ELR (cell line): ENCODE measurements around the gene ABCB6.
A peak's percentile ranks its signal among the peaks of the same experiment; 100 is the strongest.
"Not testable (repeated sequence)": the region's sequence is repeated elsewhere in the genome, so short reads cannot be mapped to it uniquely, and the experiment has no call there.

Experiments
- DNase-seq: peaks from one replicate; pipeline ENCODE4 v3.0.0-alpha.2; 2015; ENCODE audit warnings: low read depth

Gene ABCB6

DNA sequence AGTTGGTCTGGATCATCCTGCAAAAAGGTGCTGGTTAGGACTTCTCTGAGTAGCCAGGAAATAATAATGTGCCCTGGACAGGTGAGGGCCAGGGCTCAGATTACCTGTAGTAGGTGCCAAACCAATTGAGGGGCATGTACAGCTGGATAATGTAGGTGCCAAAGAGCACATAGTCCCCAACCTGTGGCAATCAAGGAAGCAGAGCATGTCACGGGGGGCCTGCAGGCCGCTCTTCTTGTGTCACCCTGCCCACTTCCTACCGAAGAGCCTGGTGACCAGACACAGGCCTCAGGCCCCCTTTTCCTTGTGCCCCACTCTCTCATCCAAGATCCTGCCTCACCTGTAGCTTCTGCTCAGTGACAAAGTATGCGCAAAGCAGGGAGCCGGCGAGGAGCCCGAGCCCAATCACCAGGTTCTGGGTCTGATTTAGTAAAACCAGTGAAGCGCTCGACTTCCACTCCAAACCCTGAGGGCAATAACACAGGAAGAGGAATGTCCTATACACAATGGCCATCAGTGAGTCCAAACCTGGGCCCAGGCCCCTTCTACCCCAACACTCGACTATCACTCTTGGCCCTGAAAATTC is 5.2 kb downstream of the ABCB6 start:
- DNase-seq = no peak

DNA sequence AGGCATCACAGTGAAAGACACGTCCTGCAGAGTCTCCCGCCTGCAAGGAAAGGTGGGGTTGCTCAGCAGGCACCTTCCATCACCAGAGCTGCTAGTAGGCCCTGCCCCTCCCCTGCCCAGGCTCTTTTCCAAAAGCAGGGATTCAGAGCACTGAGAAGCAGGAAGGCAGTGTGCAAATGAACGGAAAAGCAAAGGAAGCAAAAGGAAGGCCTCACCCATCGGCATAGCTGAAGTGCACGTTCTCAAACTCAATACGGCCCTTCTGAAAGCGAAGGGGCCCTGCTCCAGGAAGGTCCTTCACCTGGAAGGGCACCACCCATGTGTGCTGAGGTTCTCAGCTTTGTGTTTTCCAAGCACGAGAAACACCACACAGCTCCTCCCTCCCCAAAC is 5.7 kb downstream of the ABCB6 start:
- no peak for DNase-seq

DNA sequence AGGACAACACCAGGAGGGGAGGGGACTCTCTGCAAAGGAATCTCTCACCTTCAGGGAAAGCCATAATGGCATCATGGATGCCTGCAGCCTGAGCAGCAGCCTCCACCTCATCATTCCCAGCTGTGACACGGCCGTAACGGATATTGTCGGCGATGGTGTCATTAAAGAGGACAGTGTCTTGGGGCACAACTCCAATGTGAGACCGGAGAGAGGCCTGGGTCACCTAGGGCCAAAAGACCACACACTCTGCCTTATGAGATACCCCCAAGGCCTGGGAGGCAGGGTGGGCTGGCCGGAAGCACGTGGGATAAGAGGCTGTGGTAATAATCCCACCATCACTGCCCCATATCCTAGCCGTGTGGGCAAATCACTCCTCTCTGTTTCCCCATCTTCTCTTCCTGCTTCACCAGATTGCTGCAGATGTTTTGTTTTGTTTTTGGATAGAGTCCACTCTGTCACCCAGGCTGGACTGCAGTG is 7.8 kb downstream of the ABCB6 start:
- no peak for DNase-seq

DNA sequence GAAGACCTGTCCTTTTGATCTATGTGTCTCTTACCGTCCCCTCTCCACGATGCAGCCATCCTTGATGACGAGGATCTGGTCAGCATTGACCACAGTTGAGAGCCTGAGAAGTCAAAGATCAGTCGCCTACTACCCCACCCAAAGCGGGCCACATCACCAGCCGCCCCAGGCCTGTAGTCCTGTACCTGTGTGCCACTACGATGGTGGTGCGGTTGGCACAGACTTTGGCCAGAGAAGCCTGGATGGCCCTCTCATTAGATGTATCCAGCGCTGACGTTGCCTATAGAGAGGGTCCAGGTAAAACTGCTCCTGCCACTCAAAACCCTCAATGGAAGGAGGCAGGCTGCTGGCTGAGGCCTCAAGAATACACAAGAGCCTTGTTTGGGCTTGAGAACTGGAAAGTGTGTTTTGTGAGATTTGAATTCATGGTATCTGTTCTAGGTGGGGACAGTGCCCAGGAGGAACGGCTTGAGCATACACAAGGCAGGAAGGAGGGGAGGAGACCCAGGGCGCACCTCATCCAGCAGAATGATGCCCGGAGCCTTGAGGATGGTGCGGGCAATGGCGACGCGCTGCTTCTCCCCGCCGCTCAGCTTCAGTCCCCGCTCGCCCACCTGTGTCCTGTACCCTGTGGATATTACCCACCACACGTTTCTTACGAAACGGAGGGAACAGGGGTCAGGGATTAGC is 8.4 kb downstream of the ABCB6 start:
- no peak for DNase-seq

DNA sequence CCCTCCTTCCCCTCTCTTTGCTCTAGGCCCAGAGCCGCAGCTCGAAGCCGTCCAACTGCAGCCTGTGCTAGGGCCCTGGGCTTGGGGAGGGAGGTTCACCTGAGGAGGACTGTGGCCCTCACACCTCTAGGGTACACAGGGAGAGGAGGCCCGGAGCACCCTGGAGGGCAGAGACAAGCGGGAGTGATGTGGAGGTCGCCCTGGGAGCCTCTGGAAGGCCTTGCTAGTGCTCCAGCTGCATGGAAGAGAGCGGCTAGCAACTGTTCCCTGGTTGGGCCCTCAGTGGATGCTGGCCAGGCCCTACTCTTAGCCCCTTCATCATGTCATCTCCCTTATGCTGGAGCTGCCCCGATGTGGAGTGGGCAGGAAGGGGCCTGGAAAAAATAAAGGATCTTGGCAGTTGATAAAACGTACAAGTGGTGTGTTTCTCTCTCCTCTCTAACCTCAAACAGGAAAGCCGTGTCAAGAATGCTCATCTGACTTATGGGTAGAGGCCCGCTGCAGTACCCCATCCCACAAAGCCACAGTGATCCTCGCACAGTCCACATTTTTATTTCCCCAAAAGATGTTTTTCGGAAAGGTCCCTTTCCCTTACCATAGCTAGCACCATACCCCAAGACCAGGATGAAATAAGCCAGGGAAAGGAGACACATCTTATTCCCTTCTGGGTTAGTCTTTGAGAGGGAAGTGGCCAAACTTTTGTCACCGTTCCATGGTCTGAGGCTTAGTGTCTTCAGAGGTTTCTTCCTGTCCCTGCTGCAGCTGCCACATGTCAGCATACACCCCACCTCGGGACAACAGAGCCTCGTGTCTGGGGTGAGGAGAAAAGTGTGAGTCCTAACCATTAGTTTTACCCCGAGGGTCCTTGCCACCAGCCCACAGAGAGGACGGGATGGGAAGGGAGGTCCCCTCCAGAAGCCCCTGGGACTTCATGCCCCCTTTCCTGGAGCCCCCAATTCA is 9.2 kb downstream of the ABCB6 start:
- DNase-seq = no peak

DNA sequence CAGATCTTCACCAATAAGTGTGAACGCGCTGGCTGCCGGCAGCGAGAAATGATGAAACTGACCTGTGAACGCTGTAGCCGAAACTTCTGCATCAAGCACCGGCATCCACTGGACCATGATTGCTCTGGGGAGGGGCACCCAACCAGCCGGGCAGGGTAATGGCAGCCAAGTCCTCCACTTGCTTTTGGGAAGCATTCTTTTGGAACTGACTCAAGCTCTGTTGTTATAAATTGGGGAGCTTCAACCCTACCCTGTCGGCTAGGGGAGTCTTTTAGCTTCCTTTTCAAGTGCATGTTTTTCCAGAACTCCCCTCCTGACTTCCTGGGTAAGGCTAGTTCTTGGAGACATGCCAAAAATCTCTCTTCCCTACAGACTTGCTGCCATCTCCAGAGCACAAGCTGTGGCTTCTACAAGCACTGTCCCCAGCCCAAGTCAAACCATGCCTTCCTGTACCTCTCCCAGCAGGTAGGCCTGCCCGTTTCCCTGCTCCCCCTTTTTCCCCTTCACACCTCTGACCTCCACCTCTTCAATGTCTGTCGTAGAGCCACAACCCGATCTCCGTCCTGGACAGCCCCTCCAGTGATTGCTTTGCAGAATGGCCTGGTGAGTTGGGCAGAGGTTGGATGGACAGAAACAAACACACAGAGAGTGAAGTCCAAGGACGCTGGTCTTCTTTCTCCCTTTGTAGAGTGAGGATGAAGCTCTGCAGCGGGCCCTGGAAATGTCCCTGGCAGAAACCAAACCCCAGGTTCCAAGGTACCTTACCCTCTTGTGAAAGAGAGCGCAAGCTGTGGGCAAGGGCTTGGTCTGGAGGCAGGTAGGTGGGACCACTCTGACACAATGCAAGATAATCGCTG is 10.6 kb downstream of the ABCB6 start:
- DNase-seq = peak; percentile 29

DNA sequence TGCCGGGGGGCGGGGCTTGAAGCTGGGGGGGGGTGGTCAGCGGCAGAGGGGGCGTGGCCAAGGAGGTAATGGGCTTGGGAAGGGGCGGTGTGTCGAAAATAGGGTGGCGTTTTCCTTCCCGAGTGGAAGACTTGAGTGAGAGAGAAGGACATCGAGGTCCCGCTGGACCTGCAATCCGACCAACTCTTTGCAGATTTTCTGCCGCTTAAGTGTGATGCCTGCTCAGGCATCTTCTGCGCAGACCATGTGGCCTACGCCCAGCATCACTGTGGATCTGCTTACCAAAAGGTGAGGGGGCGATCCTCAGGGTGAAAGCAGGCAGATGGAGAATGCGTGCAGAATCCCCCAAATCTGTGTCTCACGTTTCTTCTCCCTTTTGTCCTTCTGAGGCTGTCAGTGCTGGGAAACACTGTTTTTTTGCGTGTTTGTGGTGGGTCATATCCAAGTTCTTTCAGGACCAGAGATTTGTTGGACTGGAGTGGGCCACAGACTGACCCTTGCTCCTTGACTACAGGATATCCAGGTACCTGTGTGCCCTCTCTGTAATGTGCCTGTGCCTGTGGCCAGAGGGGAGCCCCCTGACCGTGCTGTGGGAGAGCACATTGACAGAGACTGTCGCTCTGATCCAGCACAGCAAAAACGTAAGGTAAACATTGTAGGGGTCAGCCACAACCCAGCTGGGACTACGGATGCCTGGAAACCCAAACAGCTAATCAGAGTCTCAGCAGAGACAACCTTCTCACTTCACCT is 11.4 kb downstream of the ABCB6 start:
- no peak for DNase-seq

DNA sequence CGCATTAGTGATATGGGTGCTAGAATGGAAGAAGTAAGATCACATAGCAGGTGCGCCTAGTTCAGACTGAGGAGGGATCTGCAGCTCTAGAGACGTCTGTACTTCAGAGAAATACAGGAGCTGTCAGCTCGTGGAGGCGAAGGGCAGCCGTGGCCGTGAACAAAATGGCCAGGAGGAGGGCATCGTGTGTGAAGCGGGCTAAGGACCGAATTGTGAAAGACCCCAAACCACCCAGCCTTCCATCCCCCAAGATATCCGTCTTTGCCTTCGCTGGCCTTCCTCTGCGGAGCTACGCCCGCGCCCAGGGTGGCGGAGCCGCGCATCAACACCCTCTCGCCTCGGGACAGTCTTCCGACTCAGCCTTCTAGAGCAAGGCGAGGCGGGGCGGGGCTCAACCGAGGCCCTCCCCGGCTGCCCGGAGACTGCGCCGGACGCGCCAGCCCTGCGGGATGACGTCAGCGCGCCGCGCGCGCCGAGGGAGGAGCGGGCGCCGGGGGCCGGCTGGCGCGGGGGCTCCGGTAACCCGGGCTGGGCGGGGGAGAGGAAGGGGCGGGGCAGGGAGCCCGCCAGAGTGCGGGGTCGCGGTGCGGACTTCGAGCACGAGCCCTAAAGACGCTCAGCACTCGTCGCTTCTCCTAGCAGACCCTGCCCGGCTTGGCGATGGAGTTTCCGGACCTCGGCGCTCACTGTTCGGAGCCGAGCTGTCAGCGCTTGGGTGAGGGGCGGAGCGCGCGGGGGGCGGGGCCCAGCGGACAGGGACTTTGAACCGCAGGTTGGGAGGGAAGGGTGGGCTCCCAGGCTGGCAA is 12.2 kb downstream of the ABCB6 start, which contains the start of gene ZFAND2B:
Gene ZFAND2B (plus strand): TSS at position 455 of the 806 bp plus-strand sequence. CDS start 206 bp downstream, at position 661.
- DNase-seq = peak; percentile 94

DNA sequence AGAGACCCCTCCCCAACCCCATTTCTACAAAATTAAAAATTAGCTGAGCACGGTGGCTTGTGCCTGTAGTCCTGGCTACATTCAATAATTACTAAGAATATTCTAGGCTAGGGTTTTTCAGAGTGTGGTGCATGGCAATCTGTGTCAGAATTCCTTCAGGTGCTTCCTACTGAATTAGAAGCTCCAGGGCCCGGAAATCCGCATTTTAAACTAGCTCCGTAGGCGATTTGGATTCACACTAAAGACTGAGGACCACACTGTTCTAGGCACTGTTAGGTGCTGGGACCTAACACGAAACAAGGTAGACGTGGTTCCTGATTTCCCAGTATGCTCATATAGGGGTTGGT is 12.8 kb downstream of the ABCB6 start:
- no peak for DNase-seq

DNA sequence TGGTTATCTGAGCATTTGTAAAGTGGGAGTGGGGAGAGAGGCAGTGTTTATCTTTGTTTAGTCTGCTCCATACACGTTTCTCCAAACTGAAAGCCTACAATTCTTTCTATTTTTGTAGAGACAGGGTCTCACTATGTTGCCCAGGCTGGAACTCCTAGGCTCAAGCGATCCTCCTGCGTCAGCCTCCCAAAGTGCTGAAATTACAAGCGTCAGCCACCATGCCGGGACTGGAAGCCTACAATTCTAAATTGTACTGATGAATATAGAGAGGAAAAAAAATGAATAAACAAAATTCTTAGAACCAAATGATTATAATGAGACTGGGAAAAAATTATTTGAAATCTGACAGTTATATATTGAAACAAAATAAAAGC is 13.6 kb downstream of the ABCB6 start:
- no peak for DNase-seq

DNA sequence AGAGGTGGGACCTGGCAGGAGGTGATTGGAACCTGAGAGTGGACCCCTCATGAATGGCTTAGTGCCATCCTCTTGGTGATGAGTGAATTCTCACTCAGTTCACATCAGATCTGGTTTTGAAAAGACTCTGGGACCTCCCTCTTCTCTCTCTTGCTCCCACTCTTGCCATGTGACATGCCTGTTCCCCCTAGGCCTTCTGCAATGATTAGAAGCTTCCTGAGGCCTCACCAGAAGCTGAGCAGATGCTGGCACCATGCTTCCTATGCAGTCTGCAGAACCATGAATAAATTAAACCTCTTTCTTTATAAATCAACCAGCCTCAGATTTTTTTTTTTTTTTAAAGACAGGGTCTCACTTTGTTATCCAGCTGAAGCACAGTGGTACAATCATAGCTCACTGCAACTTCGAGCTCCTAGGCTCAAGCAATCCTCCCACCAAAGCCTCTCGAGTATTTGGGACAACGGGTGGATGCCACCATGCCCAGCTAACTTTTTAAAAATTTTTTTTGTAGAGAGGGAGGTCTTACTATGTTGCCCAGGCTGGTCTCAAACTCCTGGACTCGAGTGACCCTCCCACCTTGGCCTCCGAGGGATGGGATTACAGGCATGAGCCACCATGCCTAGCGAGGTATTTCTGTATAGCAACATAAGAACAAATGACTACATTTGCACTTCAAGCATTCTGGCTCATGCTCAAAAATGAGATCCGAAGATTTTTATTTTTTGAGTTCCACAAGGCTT is 14.2 kb downstream of the ABCB6 start:
- no peak for DNase-seq

DNA sequence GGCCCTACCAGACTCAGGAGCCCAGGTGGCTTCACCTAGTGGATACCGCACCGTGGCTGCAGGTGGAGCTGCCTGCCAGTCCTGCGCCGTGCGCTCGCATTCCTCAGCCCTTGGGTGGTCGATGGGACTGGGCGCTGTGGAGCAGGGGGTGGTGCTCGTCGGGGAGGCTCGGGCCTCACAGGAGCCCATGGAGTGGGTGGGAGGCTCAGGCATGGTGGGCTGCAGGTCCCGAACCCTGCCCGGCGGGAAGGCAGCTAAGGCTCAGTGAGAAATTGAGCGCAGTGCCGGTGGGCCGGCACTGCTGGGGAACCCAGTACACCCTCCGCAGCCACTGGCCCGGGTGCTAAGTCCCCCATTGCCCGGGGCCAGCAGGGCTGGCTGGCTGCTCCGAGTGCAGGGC is 17.4 kb downstream of the ABCB6 start:
- DNase-seq = not testable (repeated sequence)

DNA sequence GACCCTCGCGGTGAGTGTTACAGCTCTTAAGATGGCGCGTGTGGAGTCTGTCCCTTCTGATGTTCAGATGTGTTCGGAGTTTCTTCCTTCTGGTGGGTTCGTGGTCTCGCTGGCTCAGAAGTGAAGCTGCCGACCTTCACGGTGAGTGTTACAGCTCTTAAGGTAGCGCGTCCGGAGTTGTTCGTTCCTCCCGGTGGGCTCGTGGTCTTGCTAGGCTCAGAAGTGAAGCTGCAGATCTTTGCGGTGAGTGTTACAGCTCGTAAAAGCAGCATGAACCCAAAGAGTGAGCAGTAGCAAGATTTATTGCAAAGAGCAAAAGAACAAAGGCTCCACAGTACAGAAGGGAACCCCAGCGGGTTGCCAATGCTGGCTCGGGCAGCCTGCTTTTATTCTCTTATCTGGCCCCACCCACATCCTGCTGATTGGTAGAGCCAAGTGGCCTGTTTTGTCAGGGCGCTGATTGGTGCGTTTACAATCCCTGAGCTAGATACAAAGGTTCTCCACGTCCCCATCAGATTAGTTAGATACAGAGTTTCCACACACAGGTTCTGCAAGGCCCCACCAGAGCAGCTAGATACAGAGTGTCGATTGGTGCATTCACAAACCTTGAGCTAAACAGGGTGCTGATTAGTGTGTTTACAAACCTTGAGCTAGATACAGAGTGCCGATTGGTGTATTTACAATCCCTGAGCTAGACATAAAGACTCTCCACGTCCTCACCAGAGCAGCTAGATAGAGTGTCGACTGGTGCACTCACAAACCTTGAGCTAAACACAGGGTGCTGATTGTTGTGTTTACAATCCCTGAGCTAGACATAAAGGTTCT is 18.0 kb downstream of the ABCB6 start:
- not testable (repeated sequence) for DNase-seq

DNA sequence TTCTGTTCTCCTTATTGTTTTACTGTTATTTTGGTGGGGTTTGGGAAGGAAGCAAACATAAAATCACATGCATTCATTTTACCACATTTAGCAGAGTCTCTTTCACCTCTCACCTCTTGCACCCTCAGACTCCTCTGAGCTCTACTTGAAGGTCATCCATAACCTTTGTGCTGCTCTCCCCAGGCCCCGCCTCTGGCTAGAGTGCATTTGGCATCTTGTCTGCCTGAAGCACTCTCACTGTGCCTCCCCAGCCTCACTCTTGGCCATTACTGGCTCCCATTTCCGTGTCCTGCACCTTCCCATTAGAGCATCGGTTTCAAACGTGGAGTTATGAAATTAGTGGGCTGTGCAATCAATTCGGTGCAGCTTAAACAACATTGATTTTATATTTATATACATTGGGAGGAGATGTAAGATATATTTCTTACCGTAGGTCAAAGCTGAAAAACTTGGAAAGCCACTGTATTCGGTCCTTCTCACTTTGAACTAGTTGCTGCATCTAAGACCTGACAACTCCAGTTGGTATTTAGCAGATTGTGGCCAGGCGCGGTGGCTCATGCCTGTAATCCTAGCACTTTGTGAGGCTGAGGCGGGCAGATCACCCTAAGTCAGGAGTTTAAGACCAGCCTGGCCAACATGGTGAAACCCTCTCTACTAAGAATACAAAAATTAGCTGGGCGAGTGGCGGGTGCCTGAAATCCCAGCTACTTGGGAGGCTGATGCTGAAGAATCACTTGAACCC is 19.1 kb downstream of the ABCB6 start:
- DNase-seq = no peak

DNA sequence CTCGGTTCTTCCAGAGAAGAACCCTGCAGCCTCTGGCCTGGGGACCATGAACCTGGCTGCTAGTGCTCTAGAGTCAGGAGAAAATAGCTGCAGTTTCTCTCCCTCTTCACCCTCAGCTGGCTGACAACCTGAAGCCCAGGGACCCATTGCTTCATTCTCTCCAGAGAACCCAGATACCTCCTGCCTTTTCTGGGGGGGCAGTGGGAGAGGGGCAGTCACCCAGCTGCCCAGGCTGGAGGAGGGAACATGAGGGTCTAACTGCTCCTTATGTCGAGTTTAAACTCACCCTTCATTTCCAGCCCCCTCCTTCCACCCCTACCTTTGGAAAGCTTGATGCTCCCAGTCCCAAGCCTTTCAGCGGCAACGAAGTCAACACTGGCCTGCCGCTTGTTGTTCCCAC is 19.8 kb downstream of the ABCB6 start:
- no peak for DNase-seq

DNA sequence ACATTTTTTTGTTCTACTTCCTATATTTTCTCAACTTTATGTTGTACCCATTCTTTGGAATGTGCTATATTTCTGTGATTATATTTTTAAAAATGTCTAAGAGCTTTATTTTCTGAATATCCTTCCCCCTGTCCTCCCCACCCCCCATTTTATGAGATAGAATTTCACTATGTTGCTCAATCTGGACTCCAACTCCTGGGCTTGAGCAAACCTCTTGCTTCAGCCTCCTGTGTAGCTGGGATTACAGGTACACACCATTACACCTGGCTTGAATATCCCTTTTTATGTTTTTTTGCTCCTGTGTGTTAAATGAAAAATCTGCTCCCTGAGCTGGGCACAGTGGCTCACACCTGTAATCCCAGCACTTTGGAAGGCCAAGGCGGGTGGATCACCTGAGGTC is 21.4 kb downstream of the ABCB6 start:
- DNase-seq = no peak

DNA sequence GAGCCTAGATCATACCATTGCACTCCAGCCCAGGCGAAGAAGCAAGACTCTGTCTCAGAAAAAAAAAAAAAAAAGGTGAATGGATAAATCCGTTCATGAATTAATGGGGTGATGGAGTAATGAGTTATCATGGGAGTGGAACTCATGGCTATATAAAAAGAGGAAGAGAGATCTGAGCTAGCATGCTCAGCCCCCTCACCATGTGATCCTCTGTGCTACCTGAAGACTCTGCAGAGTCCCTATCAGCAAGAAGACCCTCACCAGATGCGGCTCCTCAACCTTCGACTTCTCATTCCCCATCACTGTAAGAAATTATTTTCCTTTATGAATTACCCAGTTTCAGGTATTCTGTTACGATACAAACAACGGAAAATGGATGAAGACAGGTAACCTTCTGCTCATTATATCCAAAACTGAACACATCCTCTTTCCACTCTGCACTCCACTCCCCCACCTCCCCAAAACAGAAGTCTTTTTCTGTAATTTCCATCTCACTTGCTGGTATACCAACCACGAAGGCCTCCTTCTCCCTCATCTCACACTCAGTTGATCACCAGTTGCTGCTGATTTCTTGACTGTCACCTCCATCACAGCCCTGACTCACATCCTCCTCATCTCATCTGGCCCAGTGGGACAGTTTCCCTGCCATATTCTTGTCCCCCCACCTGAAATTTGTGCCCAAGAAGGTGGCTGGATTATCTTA is 31.9 kb downstream of the ABCB6 start:
- DNase-seq = no peak
